ENCODE results near the gene DNAJC5.

DNAJC5 gene

DNA sequence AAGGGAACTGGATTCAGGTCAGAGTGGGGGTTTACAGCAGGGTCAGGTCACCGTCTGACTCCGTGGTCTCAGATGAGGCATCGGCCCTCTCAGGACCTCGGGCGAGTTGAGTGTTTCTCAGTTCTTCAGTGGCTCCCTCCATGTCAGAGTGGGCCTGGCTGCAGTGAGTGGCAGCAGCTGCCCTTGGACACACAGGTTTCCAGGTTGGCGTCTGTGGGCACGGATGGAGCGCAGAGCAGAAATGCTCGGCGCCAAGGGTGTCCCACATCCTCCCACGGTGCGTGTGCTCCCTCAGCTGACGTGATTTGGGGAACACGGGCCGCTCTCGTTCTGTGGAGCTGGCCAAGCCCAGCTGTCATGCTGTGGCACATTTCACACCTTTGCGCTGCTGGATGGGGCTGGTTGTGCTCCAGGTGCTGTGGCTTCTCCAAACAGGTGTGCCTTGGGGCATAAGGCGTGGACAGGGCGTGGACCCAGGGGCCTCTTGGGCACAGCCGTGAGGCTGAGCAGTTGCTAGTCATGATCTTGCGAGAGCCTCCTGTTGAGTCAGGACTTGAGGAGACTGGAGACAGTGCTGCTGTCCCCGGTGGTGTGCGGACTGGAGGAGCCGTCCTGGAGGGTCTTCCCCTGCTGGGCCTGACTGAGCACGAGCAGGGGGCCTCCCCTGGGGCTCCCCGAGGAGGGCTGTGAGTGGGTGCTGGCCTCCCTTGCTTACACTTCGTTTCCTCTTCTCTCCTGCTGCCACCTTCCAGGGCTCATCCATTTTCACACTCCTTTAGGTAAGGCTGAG, 9.5 kb upstream of the DNAJC5 start:
- DNase-seq: no peak

GRCh38 chr20:63886054-63886419, 8.9 kb upstream of the DNAJC5 start:
- no peak for DNase-seq

GRCh38 chr20:63886921-63887320, 8.0 kb upstream of the DNAJC5 start:
- DNase-seq: no peak

- DNase-seq: no peak
These were observed 5.4 kb upstream of the DNAJC5 start for GRCh38 chr20:63889241-63890200.

DNA sequence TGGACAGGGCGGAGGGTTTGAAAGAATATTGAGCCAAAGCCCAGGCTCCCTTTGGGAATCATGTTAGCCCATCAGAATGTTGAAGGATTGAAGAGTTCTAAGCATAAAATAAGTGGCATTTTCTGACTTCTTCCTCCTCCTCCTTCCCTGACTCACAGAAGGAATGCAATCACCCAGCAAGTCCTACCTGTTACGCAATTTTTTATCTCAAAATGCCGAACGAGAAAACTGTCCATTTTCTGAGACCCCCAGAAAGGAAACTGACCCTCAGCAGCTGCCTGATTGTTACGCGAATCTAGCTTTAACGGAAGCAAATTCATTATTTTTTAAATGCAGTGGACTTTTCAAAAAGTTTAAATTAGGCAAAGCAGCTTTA, 4.7 kb upstream of the DNAJC5 start:
- no peak for DNase-seq

GRCh38 chr20:63890616-63891015, 4.3 kb upstream of the DNAJC5 start:
- no peak for DNase-seq

DNA sequence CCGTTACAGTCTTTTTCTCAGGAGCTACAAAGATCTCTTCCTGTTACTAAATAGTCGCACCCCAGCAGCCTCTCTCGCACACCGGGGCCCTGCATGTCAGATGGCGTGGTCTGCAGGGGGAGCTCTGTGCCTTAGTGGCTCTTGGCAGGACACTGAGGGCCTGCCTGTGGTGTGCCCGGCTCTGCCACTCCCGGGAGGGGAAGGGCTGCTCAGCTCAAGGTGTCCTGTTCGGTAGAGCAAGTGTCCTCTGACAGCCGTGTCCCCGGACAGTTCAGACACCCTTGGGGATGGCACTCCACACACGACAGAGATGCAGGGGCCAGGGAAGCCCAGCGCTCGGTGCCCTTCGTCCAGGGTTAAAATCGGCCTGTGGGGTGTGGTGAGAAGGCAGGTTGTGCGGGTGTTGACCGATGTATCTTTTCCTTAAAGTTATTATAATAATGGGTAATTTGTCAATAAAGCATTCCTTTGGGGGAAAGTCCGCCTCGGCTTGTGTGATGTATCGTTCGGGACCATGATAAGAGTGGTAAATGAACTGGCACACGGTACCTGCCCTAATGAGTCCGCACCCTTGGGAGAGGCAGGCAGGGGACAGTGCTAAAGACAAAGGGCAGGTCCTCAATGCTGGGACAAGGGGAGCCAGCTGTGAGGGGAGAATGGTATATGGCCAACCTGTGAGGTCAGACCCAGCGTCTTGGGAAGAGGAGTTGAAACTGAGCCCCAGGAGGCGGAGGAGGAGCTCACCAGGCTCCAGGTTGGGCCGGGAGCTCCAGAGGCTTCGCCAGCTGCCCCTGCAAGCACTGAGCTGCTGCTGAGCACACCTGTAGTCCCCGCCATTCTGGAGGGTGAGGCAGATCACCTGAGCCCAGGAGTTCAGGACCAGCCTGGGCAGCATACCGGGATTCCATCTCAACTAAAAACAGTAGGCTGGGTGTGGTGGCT, 3.6 kb upstream of the DNAJC5 start:
- DNase-seq: no peak

GRCh38 chr20:63892402-63892801, 2.5 kb upstream of the DNAJC5 start:
- no peak for DNase-seq

GRCh38 chr20:63893999-63894357, 948 bp upstream of the DNAJC5 start:
- DNase-seq: no peak

DNA sequence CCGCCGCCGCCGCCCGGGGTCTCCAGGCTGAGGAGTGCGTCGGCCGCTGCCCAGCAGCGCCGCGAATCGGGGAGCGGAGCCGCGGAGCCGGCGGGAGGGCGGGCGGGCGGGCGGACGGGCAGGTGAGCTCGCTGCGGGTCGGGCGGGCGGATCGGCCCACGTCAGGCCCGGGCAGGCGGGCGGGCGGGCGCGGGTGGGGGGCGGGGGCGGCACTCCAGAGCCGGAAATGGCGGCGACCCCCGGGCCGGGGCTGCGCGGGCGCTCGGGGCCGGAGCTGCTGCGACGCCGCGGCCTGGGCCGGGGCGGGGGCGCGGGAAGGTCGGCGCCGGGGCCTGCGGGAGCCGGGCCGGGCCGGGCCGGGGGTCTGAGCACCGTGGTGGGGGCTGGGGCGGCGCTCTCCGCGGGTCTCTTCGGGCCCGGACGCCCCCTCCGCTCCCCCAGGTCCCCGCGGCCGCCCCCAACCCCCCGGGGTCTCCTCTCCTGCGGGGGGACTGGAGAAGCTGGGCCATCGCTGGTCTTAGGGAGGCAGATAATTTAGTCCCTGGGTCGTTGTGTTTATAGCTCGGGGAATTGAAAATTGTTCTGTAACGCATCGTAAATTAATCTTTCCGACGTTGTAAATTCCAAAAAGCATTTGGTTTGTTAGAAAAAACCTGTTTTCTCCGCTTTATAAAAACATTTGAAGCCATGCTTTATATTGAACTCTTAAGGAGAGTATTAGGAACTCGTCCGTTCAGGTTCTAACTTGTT, 451 bp downstream of the DNAJC5 start:
- DNase-seq: no peak

DNA sequence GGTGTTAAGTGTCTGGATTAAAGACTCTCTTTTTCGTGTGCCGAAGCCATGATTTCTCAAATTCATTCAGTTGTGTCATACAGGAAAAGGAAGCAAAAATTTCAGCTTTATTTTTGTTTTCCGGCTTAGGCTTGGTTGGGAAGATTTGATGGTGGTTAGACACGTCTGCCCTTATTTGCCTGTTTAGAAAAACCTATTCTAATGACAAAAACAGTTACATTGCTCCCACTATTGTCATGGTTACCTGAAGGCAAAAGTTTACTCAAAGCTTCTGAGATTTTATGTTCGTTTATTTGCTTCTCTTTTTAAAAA, 982 bp downstream of the DNAJC5 start:
- no peak for DNase-seq

- DNase-seq: no peak
These were observed 1.6 kb downstream of the DNAJC5 start for GRCh38 chr20:63896264-63897105.

DNA sequence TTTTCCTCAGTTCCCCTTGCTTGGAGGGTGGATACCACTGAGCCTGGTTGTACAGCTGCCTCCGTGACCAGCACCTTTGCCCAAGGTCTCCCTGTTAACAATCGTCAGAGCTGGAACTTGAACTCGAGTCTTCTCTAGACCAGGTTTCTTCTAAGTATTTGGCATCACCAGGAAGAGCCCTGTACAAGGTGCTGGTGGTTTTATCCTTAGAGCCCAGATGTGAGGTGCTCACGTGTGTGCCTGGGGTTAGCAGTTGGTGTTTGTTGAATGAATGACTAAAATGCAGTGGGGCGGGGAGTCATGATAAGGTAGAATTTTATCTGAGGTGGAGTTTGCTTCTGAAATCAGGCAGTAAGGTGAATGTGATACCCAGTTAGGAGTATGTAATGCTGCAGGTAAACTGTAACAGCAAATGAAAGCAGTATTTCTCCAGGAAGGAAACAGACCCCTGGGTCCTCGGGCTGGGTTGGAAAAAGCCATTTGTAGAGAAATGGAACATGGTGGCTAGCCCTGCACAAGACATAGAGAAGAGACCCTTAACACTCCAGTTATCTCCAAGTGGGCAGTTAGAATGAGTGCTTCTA, 3.1 kb downstream of the DNAJC5 start:
- no peak for DNase-seq

GRCh38 chr20:63898882-63899558, 4.1 kb downstream of the DNAJC5 start:
- DNase-seq: no peak

DNA sequence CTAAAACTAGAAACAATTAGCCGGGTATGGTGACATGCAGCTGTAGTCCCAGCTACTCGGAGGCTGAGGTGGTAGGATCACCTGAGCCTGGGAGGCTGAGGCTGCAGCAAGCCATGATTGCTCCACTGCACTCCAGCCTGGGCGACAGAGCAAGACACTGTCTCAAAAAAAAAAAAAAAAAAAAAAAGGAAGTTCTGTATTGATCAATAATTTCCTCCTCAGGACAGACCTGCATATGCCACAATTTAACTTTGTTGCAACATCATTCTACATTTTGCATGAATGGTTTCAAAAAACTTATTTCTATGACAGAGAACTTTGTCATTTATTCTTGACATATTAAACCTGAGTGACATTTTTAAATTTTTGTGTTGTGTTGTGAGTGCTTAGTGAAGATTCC, 5.5 kb downstream of the DNAJC5 start:
- DNase-seq: no peak

GRCh38 chr20:63903796-63904561, 9.1 kb downstream of the DNAJC5 start:
- no peak for DNase-seq

- no peak for DNase-seq
These were observed 13.2 kb downstream of the DNAJC5 start for GRCh38 chr20:63908008-63908682.

GRCh38 chr20:63911176-63911575, 16.2 kb downstream of the DNAJC5 start:
- DNase-seq: no peak

- DNase-seq: no peak
These were observed 18.8 kb downstream of the DNAJC5 start for GRCh38 chr20:63913768-63914167.

Data from NCI-H2171 (cell line).